D721Med (cell line): ENCODE measurements around the gene TMEM253.
A peak's percentile ranks its signal among the peaks of the same experiment; 100 is the strongest.

Experiments
- DNase-seq: peaks from one replicate; pipeline ENCODE4 v3.0.0; 2011; ENCODE audit warnings: low spot score; ENCODE audit not compliant: insufficient read length
- FAIRE-seq: peaks from 2 replicates; lab custom pipeline; 2011; peaks lifted over from hg19 to GRCh38; lab: Jason Lieb, UNC
- TF ChIP-seq, protein P1 (sequence below): IDR thresholded peaks from 2 replicates; pipeline ENCODE4 v1.5.1; 2012; ENCODE audit warnings: mild to moderate bottlenecking, control low read depth; ENCODE audit not compliant: insufficient read depth; ENCODE audit errors: missing control alignments

Gene TMEM253

DNA sequence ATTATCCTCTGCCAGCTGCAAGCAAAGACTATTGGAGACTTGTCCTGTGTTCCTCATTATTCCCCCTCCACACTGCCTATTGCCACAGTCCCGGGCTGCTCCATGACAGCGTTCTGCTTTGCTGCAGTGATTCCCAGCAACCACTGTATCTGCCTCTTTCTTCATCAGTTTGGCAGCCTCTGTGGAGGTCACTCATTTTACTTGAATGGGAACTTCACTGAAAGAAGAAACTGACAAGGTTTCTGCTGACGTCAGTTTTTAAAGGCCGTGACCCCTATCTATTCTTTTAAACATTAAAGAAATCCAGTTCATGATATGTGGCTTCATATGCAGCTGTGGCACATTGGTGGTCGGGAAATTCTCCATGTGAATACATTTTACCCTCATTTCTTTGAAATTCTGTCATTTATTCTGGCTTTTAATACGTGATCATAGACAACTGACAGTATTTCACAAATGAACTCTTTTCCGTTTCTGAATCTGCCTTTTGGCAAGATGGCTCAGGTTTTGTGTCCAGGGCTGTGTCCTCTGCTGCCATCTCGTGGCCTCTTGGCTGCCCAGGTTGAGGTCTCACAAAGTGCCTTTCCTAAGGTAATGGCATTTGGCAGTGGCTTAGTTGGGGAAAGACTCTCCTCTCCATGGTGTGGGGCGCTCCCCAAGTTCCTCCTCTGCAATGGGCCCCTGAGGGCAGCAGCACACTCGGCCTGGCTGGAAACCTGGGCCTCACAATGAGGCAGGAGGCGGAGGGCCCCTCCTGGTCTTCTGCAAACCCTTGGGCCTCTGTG lies 5.8 kb downstream of the TMEM253 start:
- FAIRE-seq (no peak), DNase-seq (no peak)
- TF ChIP-seq, protein P1, sequence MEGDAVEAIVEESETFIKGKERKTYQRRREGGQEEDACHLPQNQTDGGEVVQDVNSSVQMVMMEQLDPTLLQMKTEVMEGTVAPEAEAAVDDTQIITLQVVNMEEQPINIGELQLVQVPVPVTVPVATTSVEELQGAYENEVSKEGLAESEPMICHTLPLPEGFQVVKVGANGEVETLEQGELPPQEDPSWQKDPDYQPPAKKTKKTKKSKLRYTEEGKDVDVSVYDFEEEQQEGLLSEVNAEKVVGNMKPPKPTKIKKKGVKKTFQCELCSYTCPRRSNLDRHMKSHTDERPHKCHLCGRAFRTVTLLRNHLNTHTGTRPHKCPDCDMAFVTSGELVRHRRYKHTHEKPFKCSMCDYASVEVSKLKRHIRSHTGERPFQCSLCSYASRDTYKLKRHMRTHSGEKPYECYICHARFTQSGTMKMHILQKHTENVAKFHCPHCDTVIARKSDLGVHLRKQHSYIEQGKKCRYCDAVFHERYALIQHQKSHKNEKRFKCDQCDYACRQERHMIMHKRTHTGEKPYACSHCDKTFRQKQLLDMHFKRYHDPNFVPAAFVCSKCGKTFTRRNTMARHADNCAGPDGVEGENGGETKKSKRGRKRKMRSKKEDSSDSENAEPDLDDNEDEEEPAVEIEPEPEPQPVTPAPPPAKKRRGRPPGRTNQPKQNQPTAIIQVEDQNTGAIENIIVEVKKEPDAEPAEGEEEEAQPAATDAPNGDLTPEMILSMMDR: peak; percentile 91

DNA sequence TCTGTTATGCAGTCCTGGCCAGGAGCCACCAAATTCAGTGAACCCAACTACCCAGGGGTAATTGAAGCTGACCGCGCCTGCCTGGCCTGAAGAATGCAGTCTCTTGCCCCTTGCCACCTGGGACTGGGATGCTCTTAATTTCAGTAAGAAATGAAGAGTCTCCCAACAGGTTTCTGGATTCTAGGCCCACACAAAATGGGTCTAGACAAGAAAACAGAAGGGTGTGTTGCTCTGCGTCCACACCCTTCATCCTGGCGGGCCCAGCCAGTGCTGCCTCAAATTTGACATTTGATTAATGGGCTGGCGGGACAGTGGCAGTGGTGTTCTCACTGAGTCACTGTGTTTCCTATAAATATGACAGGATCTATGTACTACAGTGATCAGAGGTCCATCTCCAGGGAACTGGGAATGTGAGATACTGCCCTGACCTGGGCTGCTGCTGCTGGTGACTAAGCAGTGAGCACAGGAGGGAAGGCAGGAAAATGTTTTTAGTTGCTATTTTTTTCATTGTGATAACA lies 6.5 kb downstream of the TMEM253 start:
- no peak for FAIRE-seq
- TF ChIP-seq, protein P1: no peak
- no peak for DNase-seq

DNA sequence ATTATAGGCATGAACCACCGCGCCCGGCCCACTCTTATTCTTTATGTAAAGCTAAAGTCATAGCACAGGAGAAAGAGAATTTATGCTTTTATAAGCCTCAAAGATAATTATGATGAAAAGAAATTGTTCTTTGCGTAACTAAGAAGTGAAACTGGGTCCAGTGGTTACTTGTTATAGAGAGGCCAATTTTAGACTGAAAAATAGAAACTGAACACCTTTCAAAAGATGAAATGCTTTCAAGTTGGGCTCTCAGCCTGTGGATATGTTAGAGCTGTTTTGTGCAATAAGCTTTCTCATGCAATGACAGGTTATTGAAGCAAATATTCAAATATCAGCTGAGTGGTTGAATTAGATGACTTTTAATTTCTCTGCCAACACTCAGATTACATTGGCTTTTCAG lies 7.9 kb downstream of the TMEM253 start:
- TF ChIP-seq, protein P1: no peak
- no peak for FAIRE-seq
- no peak for DNase-seq

DNA sequence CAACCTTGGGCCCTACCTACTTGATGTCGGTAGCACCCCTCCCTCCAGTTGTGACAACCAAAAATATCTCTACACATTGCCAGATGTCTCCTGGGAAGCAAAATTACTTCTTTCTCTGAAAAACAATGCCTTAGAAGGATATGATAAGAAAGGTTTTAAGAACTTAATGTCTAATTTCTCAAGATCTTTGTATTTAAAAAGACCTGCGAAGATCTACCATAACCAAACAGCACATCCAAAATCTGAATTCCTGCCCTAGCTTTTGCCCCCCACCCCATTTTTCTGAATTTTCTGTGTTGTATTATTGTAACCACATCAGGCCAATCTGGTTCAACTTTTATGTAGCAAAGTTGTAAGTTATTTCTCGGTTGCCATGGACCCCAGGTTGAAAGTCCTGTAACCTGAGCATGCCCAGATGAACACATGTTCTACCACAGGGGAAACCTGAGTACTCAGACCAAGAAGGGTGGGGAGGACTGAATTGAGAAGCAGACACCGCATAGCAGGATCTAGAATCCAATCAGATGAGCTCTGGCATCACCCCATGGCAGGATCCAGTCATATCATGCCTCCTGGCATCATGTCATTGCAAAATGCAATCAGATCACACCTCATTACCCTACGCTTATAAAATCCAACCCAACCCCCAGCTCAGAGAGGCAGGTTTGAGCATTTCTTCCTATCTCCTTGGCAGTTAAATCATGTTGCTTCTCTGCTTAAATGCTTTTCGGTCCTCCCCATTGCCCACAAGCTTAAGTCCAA lies 8.7 kb downstream of the TMEM253 start:
- DNase-seq (no peak), FAIRE-seq (no peak)
- TF ChIP-seq, protein P1: no peak

DNA sequence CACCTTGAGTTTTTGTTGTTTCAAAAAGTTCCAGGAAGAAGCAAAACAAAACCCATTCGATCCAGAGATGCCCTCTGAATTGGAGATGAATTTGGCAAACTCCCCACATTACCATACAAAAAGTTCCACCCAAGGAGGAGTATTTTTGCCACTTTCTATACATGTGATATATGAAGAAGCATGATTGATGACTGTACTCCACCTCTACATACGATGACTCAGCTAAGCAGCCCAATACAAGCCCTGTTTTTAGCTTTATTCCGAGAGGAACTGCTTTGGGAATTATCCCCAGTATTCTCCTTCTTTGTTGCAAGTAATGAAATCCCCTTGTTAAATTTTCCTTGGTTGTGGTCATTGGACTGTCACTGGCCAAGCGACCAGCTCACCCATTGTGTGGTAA lies 11.4 kb downstream of the TMEM253 start:
- no peak for DNase-seq
- FAIRE-seq: no peak

DNA sequence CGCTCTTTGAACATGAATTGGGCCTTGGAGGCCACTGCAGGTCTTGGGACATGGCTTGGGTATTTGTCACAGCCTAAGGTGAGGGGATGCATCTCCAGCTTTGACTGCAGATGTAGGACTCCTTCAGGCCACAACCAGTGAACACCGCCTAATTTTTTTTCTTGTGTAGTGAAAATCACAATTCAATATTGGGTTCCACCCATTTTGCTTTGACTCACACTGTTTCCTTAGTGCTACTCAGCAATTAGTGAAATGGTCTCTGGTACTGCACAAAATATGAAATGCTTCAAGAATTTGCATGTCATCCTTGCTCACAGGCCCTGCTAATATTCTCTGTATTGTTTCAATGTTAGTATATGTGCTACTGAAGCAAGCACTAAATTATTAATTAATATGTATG lies 12.5 kb downstream of the TMEM253 start:
- no peak for FAIRE-seq
- TF ChIP-seq, protein P1: no peak

More for the DNA sequence above, 11.4 kb downstream of the TMEM253 start:
- TF ChIP-seq, protein P1: no peak

More for the DNA sequence above, 12.5 kb downstream of the TMEM253 start:
- no peak for DNase-seq
